Activated CD8-positive, alpha-beta memory T cell treated with anti-CD3 and anti-CD28 coated beads, Interleukin-2, amount 50 U/mL, for 4 hours (primary cell): ENCODE measurements around the gene PDP2.

ENCODE experiments used
- DNase-seq: peaks from one replicate; pipeline ENCODE4 v3.0.0-alpha.2; 2020

Gene PDP2

GRCh38 chr16:66939366-66939765, 59.1 kb downstream of the PDP2 start:
- DNase-seq, result no peak

GRCh38 chr16:66940236-66940635, 59.9 kb downstream of the PDP2 start:
- no peak for DNase-seq
